Astrocyte of the hippocampus (primary cell): ENCODE data around the gene TMEM271.

ENCODE experiments used
- DNase-seq: peaks from one replicate; pipeline ENCODE4 v3.0.0; 2011; ENCODE audit warnings: low read depth, low spot score

The TMEM271 gene

GRCh38 chr4:581181-581580, 5.1 kb upstream of the TMEM271 start:
- DNase-seq, result no peak

GRCh38 chr4:579543-580175, 3.6 kb upstream of the TMEM271 start:
- DNase-seq, result no peak

GRCh38 chr4:578451-579443, 2.7 kb upstream of the TMEM271 start:
- no peak for DNase-seq

- DNase-seq, result peak; percentile 63
These were observed 1.7 kb upstream of the TMEM271 start for GRCh38 chr4:577499-578450.

- DNase-seq, result peak; percentile 28
These were observed 950 bp upstream of the TMEM271 start for GRCh38 chr4:576991-577498.

GRCh38 chr4:575281-576141, 584 bp downstream of the TMEM271 start:
- peak; percentile 89 for DNase-seq

- no peak for DNase-seq
These were observed 1.5 kb downstream of the TMEM271 start for GRCh38 chr4:574346-575161.

- no peak for DNase-seq
These were observed 2.8 kb downstream of the TMEM271 start for GRCh38 chr4:573122-573892.

GRCh38 chr4:572594-572993, 3.5 kb downstream of the TMEM271 start:
- DNase-seq, result no peak

- no peak for DNase-seq
These were observed 4.1 kb downstream of the TMEM271 start for GRCh38 chr4:571838-572572.

GRCh38 chr4:570754-571153, 5.3 kb downstream of the TMEM271 start:
- DNase-seq, result no peak

GRCh38 chr4:569958-570667, 6.0 kb downstream of the TMEM271 start:
- no peak for DNase-seq

GRCh38 chr4:568962-569361, 7.1 kb downstream of the TMEM271 start:
- DNase-seq, result no peak

- DNase-seq, result no peak
These were observed 7.8 kb downstream of the TMEM271 start for GRCh38 chr4:568351-568652.

- DNase-seq, result no peak
These were observed 8.4 kb downstream of the TMEM271 start for GRCh38 chr4:567457-568350.

GRCh38 chr4:566508-567295, 9.4 kb downstream of the TMEM271 start:
- DNase-seq, result no peak
